Neutrophil (primary cell): ENCODE measurements around the gene NUB1.

Source experiments
- H3K27ac ChIP-seq: fragments of 200-600 bp; sonication (generic); 2 replicates; pipeline ENCODE4 v1.5.1; 2016; ENCODE audit warnings: mild to moderate bottlenecking, moderate library complexity
- H3K27me3 ChIP-seq: fragments of 200-600 bp; sonication (generic); 2 replicates; pipeline ENCODE4 v1.6.0; 2016; ENCODE audit warnings: mild to moderate bottlenecking
- H3K36me3 ChIP-seq: fragments of 200-600 bp; sonication (generic); 2 replicates; pipeline ENCODE4 v1.5.1; 2017
- H3K4me1 ChIP-seq, 2 experiments: fragments of 200-600 bp in 1 of 2; sonication (generic) in 1 of 2; 1 replicate in 1 of 2; 2 replicates in 1 of 2; pipeline versions ENCODE4 v1.5.1 to v1.6.1; 2013 to 2016; ENCODE audit warnings: low read depth in 1 of 2, low read length in 1 of 2, mild to moderate bottlenecking in 1 of 2, moderate library complexity in 1 of 2; ENCODE audit not compliant: control insufficient read depth in 1 of 2, insufficient read depth in 1 of 2
- H3K4me3 ChIP-seq, 2 experiments: fragments of 200-600 bp in 1 of 2; sonication (generic) in 1 of 2; 1 replicate in 1 of 2; 2 replicates in 1 of 2; pipeline ENCODE4 v1.5.1; 2013 to 2016; ENCODE audit warnings: low read depth in 1 of 2, low read length in 1 of 2, mild to moderate bottlenecking in 1 of 2, moderate library complexity in 1 of 2
- H3K9me3 ChIP-seq: fragments of 200-600 bp; sonication (generic); 2 replicates; pipeline ENCODE4 v1.5.1; 2016
- CTCF ChIP-seq: fragments of 200-600 bp; sonication (generic); IDR thresholded peaks from 2 replicates; pipeline ENCODE4 v1.5.1; 2016; ENCODE audit warnings: antibody characterized with exemption

The NUB1 gene

GRCh38 chr7:151315038-151315655 is 26.5 kb upstream of the NUB1 start:
- Histone ChIP-seq H3K36me3 (no peaks in the 10 kb centered on the region), H3K4me1 (peaks cover 0 to 4% of the 10 kb centered on the region in 2 experiments), H3K27ac (no peak overlapping the region), H3K27me3 (no peaks in the 10 kb centered on the region), H3K4me3 (no peak overlapping the region), H3K9me3 (peaks cover 14% of the 10 kb centered on the region)
- peak; percentile 73 for TF ChIP-seq CTCF

- peaks cover 0 to 4% of the 10 kb centered on the region in 2 experiments for H3K4me1 ChIP-seq
- no peak overlapping the region for H3K4me3 ChIP-seq
- no peak for TF ChIP-seq CTCF
- H3K27ac ChIP-seq, result no peak overlapping the region
- H3K36me3 ChIP-seq, result no peaks in the 10 kb centered on the region
- peaks cover 19% of the 10 kb centered on the region for H3K9me3 ChIP-seq
- no peaks in the 10 kb centered on the region for H3K27me3 ChIP-seq
Observed at GRCh38 chr7:151316896-151317295, 24.7 kb upstream of the NUB1 start.

- TF ChIP-seq CTCF, result no peak
- Histone ChIP-seq H3K27me3 (no peaks in the 10 kb centered on the region), H3K9me3 (peaks cover 19% of the 10 kb centered on the region), H3K4me1 (peaks cover 0 to 4% of the 10 kb centered on the region in 2 experiments), H3K27ac (no peak overlapping the region), H3K36me3 (no peaks in the 10 kb centered on the region), H3K4me3 (no peak overlapping the region)
Observed at GRCh38 chr7:151317936-151318335, 23.7 kb upstream of the NUB1 start.

GRCh38 chr7:151319189-151319588 is 22.4 kb upstream of the NUB1 start:
- Histone ChIP-seq H3K27me3 (peaks cover 6% of the 10 kb centered on the region), H3K4me1 (peaks cover 0 to 4% of the 10 kb centered on the region in 2 experiments), H3K4me3 (no peak overlapping the region), H3K36me3 (no peaks in the 10 kb centered on the region), H3K27ac (no peak overlapping the region), H3K9me3 (peaks cover 19% of the 10 kb centered on the region)
- no peak for TF ChIP-seq CTCF

- Histone ChIP-seq H3K4me1 (peaks cover 0 to under 1% of the 10 kb centered on the region in 2 experiments), H3K9me3 (peaks cover 19% of the 10 kb centered on the region), H3K27me3 (peaks cover 17% of the 10 kb centered on the region), H3K4me3 (no peak overlapping the region), H3K27ac (no peak overlapping the region), H3K36me3 (no peaks in the 10 kb centered on the region)
- no peak for TF ChIP-seq CTCF
Observed at GRCh38 chr7:151320263-151320845, 21.3 kb upstream of the NUB1 start.
